WTC11 (cell line): ENCODE measurements around the gene ROPN1L. TPM values are rescaled to one million over a fixed set of nuclear protein-coding genes. Genes with fewer than 3 reads are reported as not detected.

Source experiments
- ATAC-seq: fragments of 200-7000 bp; cut with Tn5 transposase; 2 replicates; pipeline ENCODE4 v1.10.0; 2021; ENCODE audit warnings: mild to moderate bottlenecking, moderate library complexity
- CTCF ChIA-PET: fragments of 300-600 bp; sonication (Branson Sonifier 250); formaldehyde crosslinking; loops from one replicate; lab custom pipeline; 2021; ENCODE audit warnings: antibody characterized with exemption; lab: Charles Lee
- POLR2A ChIA-PET: fragments of 350-600 bp; sonication (Branson Sonifier 250); formaldehyde crosslinking; loops from one replicate; lab custom pipeline; 2021; ENCODE audit warnings: antibody characterized with exemption; lab: Charles Lee
- DNase-seq: peaks from one replicate; pipeline ENCODE4 v3.0.0; 2021; ENCODE audit warnings: low spot score
- H3K27ac Mint-ChIP-seq: 2 replicates; pipeline ENCODE4 v1.8.0; 2021; ENCODE audit warnings: mixed read lengths
- H3K27me3 Mint-ChIP-seq: 2 replicates; pipeline ENCODE4 v1.8.0; 2021; ENCODE audit warnings: low read depth, mild to moderate bottlenecking, moderate library complexity, mixed read lengths
- H3K36me3 Mint-ChIP-seq: 2 replicates; pipeline ENCODE4 v1.8.0; 2021; ENCODE audit warnings: mixed read lengths
- H3K4me1 Mint-ChIP-seq: 2 replicates; pipeline ENCODE4 v1.8.0; 2022; ENCODE audit warnings: mixed read lengths
- H3K4me3 Mint-ChIP-seq: 2 replicates; pipeline ENCODE4 v1.8.0; 2021; ENCODE audit warnings: mild to moderate bottlenecking, moderate library complexity, mixed read lengths
- H3K9me3 Mint-ChIP-seq: 2 replicates; pipeline ENCODE4 v1.8.0; 2021; ENCODE audit warnings: mixed read lengths
- CREB1 ChIP-seq: sonication (generic); formaldehyde crosslinking; IDR thresholded peaks from 2 replicates; pipeline ENCODE4 v1.8.0; 2023; ENCODE audit warnings: mild to moderate bottlenecking, missing genetic modification reagents
- CREM ChIP-seq: sonication (generic); formaldehyde crosslinking; IDR thresholded peaks from 2 replicates; pipeline ENCODE4 v1.8.1; 2022; ENCODE audit warnings: mild to moderate bottlenecking, missing genetic modification reagents, moderate library complexity
- ELF4 ChIP-seq: sonication (generic); formaldehyde crosslinking; IDR thresholded peaks from 2 replicates; pipeline ENCODE4 v1.8.1; 2022; ENCODE audit warnings: low read depth, mild to moderate bottlenecking, moderate library complexity, missing genetic modification reagents
- EMX1 ChIP-seq: fragments of 250-450 bp; sonication (Bioruptor Pico); IDR thresholded peaks from 2 replicates; pipeline ENCODE4 v1.8.0; 2021; ENCODE audit warnings: mild to moderate bottlenecking
- ETV6 ChIP-seq: sonication (generic); formaldehyde crosslinking; IDR thresholded peaks from 2 replicates; pipeline ENCODE4 v1.8.1; 2022; ENCODE audit warnings: mild to moderate bottlenecking, missing genetic modification reagents
- GRHL2 ChIP-seq: fragments of 250-450 bp; sonication (Bioruptor Pico); IDR thresholded peaks from 2 replicates; pipeline ENCODE4 v1.8.0; 2022; ENCODE audit warnings: mild to moderate bottlenecking, moderate library complexity; ENCODE audit not compliant: insufficient replicate concordance, severe bottlenecking
- IRF2 ChIP-seq: sonication (generic); formaldehyde crosslinking; IDR thresholded peaks from 2 replicates; pipeline ENCODE4 v1.8.0; 2022; ENCODE audit warnings: low read depth, missing genetic modification reagents, borderline replicate concordance
- JAZF1 ChIP-seq: fragments of 250-450 bp; sonication (Bioruptor Pico); IDR thresholded peaks from 2 replicates; pipeline ENCODE4 v1.9.0; 2021; ENCODE audit warnings: moderate library complexity, mild to moderate bottlenecking, inconsistent platforms
- JUN ChIP-seq: sonication (generic); formaldehyde crosslinking; IDR thresholded peaks from 2 replicates; pipeline ENCODE4 v1.8.0; 2023; ENCODE audit warnings: mild to moderate bottlenecking, missing genetic modification reagents
- NFATC4 ChIP-seq: fragments of 250-450 bp; sonication (Bioruptor Pico); IDR thresholded peaks from 2 replicates; pipeline ENCODE4 v1.9.0; 2021; ENCODE audit warnings: mild to moderate bottlenecking
- NR1H2 ChIP-seq: sonication (generic); formaldehyde crosslinking; IDR thresholded peaks from 2 replicates; pipeline ENCODE4 v1.9.0; 2021; ENCODE audit warnings: mild to moderate bottlenecking, moderate library complexity, missing genetic modification reagents
- PRRX2 ChIP-seq: fragments of 250-450 bp; sonication (Bioruptor Pico); IDR thresholded peaks from 2 replicates; pipeline ENCODE4 v1.8.0; 2021; ENCODE audit warnings: mild to moderate bottlenecking
- RELA ChIP-seq: sonication (generic); formaldehyde crosslinking; IDR thresholded peaks from 2 replicates; pipeline ENCODE4 v1.8.1; 2022; ENCODE audit warnings: missing genetic modification reagents, mild to moderate bottlenecking, borderline replicate concordance
- TEAD4 ChIP-seq: sonication (generic); formaldehyde crosslinking; IDR thresholded peaks from 2 replicates; pipeline ENCODE4 v1.8.0; 2022; ENCODE audit warnings: mild to moderate bottlenecking, missing genetic modification reagents
- ZNF121 ChIP-seq: sonication (generic); formaldehyde crosslinking; IDR thresholded peaks from 2 replicates; pipeline ENCODE4 v1.8.0; 2023; ENCODE audit warnings: missing genetic modification reagents
- ZNF232 ChIP-seq: sonication (generic); formaldehyde crosslinking; IDR thresholded peaks from 2 replicates; pipeline ENCODE4 v1.8.0; 2022; ENCODE audit warnings: mild to moderate bottlenecking, missing genetic modification reagents
- ZNF317 ChIP-seq: sonication (generic); formaldehyde crosslinking; IDR thresholded peaks from 2 replicates; pipeline ENCODE4 v1.8.1; 2023; ENCODE audit warnings: low read depth, mild to moderate bottlenecking, moderate library complexity, missing genetic modification reagents, borderline replicate concordance
- ZNF396 ChIP-seq: fragments of 250-450 bp; sonication (Bioruptor Pico); IDR thresholded peaks from 2 replicates; pipeline ENCODE4 v1.8.0; 2021; ENCODE audit warnings: mild to moderate bottlenecking, moderate library complexity, borderline replicate concordance
- ZNF423 ChIP-seq: fragments of 250-450 bp; sonication (Bioruptor Pico); IDR thresholded peaks from 2 replicates; pipeline ENCODE4 v2.1.2; 2022; ENCODE audit warnings: mild to moderate bottlenecking, moderate library complexity
- total RNA-seq: library from RNA; stranded (reverse); gene quantifications from 3 replicates; pipeline ENCODE4 v1.2.3, GENCODE V29; 2021
- TF ChIP-seq, protein P1 (sequence below): sonication (generic); formaldehyde crosslinking; IDR thresholded peaks from 2 replicates; pipeline ENCODE4 v1.8.1; 2022; ENCODE audit warnings: missing genetic modification reagents, borderline replicate concordance
- TF ChIP-seq, protein P2 (sequence below): fragments of 250-450 bp; sonication (Bioruptor Pico); IDR thresholded peaks from 2 replicates; pipeline ENCODE4 v1.9.0; 2021; ENCODE audit warnings: mild to moderate bottlenecking
- TF ChIP-seq, protein P3 (sequence below): fragments of 250-450 bp; sonication (Bioruptor Pico); IDR thresholded peaks from 2 replicates; pipeline ENCODE4 v1.9.0; 2021; ENCODE audit warnings: mild to moderate bottlenecking
- TF ChIP-seq, protein P4 (sequence below): fragments of 200-600 bp; IDR thresholded peaks from 2 replicates; pipeline ENCODE4 v1.8.0; 2022; ENCODE audit warnings: antibody characterized with exemption
- TF ChIP-seq, protein P5 (sequence below): sonication (generic); formaldehyde crosslinking; IDR thresholded peaks from 2 replicates; pipeline ENCODE4 v1.8.0; 2022; ENCODE audit warnings: mild to moderate bottlenecking, missing genetic modification reagents
- TF ChIP-seq, protein P6 (sequence below): sonication (generic); formaldehyde crosslinking; IDR thresholded peaks from 2 replicates; pipeline ENCODE4 v1.8.0; 2022; ENCODE audit warnings: missing genetic modification reagents

Gene ROPN1L
- total RNA-seq, 1 experiment from 2014 or later = not detected

DNA sequence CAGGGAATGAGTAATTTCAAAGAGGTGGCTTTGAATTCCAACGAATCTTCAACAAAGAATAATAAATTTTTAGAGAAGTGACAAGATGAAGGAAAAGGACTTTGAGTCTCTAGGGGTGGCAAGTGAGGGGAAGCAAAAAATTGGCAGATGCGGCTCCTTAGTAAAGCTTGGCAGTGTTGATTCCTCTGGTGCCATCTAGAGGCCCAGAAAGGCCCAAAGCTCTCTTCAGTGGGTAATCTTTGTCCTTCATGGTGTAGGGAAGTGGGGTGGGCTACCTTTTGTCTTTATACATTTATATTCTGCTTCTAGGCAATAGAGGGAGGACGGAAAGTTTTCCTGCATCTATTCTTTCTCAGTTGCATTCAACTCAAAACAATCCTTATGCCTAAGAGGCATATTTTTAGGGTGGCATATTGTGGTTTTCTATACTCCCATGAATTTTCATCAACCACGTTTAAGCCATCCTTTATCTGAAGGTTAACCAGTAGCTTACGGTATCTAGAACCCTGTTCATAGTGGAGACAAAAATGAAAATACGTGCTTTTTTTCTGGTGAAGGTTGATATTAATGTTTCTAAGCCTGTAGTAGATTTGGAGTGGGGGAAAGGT lies 17.5 kb upstream of the ROPN1L start:
- H3K36me3 Mint-ChIP-seq = peaks cover 27% of the 10 kb centered on the region
- TF ChIP-seq ZNF232 (no peak), GRHL2 (no peak), ZNF423 (CRISPR knock-in tag) (no peak), EMX1 (CRISPR knock-in tag) (no peak), ZNF317 (no peak), NFATC4 (CRISPR knock-in tag) (no peak)
- TF ChIP-seq, protein P1, sequence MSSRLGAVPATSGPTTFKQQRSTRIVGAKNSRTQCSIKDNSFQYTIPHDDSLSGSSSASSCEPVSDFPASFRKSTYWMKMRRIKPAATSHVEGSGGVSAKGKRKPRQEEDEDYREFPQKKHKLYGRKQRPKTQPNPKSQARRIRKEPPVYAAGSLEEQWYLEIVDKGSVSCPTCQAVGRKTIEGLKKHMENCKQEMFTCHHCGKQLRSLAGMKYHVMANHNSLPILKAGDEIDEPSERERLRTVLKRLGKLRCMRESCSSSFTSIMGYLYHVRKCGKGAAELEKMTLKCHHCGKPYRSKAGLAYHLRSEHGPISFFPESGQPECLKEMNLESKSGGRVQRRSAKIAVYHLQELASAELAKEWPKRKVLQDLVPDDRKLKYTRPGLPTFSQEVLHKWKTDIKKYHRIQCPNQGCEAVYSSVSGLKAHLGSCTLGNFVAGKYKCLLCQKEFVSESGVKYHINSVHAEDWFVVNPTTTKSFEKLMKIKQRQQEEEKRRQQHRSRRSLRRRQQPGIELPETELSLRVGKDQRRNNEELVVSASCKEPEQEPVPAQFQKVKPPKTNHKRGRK (CRISPR knock-in tag) = no peak
- TF ChIP-seq, protein P2, sequence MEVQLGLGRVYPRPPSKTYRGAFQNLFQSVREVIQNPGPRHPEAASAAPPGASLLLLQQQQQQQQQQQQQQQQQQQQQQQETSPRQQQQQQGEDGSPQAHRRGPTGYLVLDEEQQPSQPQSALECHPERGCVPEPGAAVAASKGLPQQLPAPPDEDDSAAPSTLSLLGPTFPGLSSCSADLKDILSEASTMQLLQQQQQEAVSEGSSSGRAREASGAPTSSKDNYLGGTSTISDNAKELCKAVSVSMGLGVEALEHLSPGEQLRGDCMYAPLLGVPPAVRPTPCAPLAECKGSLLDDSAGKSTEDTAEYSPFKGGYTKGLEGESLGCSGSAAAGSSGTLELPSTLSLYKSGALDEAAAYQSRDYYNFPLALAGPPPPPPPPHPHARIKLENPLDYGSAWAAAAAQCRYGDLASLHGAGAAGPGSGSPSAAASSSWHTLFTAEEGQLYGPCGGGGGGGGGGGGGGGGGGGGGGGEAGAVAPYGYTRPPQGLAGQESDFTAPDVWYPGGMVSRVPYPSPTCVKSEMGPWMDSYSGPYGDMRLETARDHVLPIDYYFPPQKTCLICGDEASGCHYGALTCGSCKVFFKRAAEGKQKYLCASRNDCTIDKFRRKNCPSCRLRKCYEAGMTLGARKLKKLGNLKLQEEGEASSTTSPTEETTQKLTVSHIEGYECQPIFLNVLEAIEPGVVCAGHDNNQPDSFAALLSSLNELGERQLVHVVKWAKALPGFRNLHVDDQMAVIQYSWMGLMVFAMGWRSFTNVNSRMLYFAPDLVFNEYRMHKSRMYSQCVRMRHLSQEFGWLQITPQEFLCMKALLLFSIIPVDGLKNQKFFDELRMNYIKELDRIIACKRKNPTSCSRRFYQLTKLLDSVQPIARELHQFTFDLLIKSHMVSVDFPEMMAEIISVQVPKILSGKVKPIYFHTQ (CRISPR knock-in tag) = no peak
- no peak overlapping the region for H3K27ac Mint-ChIP-seq
- DNase-seq (peak; percentile 34), ATAC-seq (peak; percentile 90)
- H3K4me3 Mint-ChIP-seq = no peak overlapping the region
- POLR2A ChIA-PET = no interaction called here
- no peaks in the 10 kb centered on the region for H3K9me3 Mint-ChIP-seq
- CTCF ChIA-PET = interaction anchor here (0.5 to 3.9 kb wide), 19 partner anchors 10 to 576 kb away, joined by 3 to 38 read pairs (median 4); partner anchors contain the start of genes MARCHF6 and ROPN1L
- H3K27me3 Mint-ChIP-seq = no peaks in the 10 kb centered on the region
- peaks cover 21% of the 10 kb centered on the region for H3K4me1 Mint-ChIP-seq

DNA sequence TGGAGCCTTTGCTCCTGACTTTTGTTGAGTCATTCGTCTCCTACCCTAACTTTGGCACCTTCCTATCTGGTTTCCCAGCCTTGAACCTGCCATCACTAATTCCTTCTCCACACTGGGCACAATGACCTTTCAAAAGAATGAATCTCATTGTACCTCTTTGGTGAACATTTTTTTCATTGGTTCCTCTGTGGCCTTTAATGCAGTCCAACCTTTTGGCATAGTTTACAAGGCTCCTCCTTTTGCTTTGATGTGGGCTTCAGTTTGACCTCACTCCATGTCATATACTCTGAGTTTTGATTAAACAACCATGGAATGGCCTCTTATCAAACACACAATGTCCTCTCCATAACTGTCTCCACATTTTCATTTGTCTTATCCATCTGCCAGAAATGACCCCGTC lies 14.5 kb upstream of the ROPN1L start:
- ChIA-PET POLR2A (no interaction called here), CTCF (no interaction called here)
- DNase-seq = no peak
- H3K27ac Mint-ChIP-seq = no peak overlapping the region
- no peaks in the 10 kb centered on the region for H3K9me3 Mint-ChIP-seq
- no peaks in the 10 kb centered on the region for H3K27me3 Mint-ChIP-seq
- peaks cover 10% of the 10 kb centered on the region for H3K4me1 Mint-ChIP-seq
- H3K4me3 Mint-ChIP-seq = no peak overlapping the region
- ATAC-seq = no peak
- H3K36me3 Mint-ChIP-seq = peaks cover 37% of the 10 kb centered on the region
- TF ChIP-seq TEAD4 (CRISPR knock-in tag) (no peak), IRF2 (CRISPR knock-in tag) (no peak), JUN (CRISPR knock-in tag) (no peak), EMX1 (CRISPR knock-in tag) (no peak), CREB1 (no peak), ZNF396 (CRISPR knock-in tag) (no peak), CREM (no peak), NR1H2 (CRISPR knock-in tag) (no peak), ETV6 (no peak), ELF4 (CRISPR knock-in tag) (no peak), JAZF1 (no peak), PRRX2 (CRISPR knock-in tag) (no peak), RELA (no peak), ZNF121 (no peak)
- TF ChIP-seq, protein P3, sequence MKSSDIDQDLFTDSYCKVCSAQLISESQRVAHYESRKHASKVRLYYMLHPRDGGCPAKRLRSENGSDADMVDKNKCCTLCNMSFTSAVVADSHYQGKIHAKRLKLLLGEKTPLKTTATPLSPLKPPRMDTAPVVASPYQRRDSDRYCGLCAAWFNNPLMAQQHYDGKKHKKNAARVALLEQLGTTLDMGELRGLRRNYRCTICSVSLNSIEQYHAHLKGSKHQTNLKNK (CRISPR knock-in tag) = no peak
- TF ChIP-seq, protein P4, sequence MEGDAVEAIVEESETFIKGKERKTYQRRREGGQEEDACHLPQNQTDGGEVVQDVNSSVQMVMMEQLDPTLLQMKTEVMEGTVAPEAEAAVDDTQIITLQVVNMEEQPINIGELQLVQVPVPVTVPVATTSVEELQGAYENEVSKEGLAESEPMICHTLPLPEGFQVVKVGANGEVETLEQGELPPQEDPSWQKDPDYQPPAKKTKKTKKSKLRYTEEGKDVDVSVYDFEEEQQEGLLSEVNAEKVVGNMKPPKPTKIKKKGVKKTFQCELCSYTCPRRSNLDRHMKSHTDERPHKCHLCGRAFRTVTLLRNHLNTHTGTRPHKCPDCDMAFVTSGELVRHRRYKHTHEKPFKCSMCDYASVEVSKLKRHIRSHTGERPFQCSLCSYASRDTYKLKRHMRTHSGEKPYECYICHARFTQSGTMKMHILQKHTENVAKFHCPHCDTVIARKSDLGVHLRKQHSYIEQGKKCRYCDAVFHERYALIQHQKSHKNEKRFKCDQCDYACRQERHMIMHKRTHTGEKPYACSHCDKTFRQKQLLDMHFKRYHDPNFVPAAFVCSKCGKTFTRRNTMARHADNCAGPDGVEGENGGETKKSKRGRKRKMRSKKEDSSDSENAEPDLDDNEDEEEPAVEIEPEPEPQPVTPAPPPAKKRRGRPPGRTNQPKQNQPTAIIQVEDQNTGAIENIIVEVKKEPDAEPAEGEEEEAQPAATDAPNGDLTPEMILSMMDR = no peak
- TF ChIP-seq, protein P5, sequence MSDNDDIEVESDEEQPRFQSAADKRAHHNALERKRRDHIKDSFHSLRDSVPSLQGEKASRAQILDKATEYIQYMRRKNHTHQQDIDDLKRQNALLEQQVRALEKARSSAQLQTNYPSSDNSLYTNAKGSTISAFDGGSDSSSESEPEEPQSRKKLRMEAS (CRISPR knock-in tag) = no peak
- TF ChIP-seq, protein P6, sequence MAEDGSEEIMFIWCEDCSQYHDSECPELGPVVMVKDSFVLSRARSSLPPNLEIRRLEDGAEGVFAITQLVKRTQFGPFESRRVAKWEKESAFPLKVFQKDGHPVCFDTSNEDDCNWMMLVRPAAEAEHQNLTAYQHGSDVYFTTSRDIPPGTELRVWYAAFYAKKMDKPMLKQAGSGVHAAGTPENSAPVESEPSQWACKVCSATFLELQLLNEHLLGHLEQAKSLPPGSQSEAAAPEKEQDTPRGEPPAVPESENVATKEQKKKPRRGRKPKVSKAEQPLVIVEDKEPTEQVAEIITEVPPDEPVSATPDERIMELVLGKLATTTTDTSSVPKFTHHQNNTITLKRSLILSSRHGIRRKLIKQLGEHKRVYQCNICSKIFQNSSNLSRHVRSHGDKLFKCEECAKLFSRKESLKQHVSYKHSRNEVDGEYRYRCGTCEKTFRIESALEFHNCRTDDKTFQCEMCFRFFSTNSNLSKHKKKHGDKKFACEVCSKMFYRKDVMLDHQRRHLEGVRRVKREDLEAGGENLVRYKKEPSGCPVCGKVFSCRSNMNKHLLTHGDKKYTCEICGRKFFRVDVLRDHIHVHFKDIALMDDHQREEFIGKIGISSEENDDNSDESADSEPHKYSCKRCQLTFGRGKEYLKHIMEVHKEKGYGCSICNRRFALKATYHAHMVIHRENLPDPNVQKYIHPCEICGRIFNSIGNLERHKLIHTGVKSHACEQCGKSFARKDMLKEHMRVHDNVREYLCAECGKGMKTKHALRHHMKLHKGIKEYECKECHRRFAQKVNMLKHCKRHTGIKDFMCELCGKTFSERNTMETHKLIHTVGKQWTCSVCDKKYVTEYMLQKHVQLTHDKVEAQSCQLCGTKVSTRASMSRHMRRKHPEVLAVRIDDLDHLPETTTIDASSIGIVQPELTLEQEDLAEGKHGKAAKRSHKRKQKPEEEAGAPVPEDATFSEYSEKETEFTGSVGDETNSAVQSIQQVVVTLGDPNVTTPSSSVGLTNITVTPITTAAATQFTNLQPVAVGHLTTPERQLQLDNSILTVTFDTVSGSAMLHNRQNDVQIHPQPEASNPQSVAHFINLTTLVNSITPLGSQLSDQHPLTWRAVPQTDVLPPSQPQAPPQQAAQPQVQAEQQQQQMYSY (CRISPR knock-in tag) = no peak
